Measurements from ENCODE around the gene ZHX3.

Gene ZHX3

GRCh38 chr20:41226426-41226825, 91.1 kb downstream of the ZHX3 start:
- DNase-seq (ENCODE audit: low read depth, low spot score), result no peak

GRCh38 chr20:41225091-41225490, 92.4 kb downstream of the ZHX3 start:
- no peak for DNase-seq (ENCODE audit: low read depth, low spot score)

- DNase-seq (ENCODE audit: low read depth, low spot score), result no peak
Observed at GRCh38 chr20:41224281-41224680, 93.2 kb downstream of the ZHX3 start.

GRCh38 chr20:41223112-41223511, 94.4 kb downstream of the ZHX3 start:
- no peak for DNase-seq (ENCODE audit: low read depth, low spot score)

- no peak for DNase-seq (ENCODE audit: low read depth, low spot score)
Observed at GRCh38 chr20:41222703-41223102, 94.8 kb downstream of the ZHX3 start.

GRCh38 chr20:41222296-41222695, 95.2 kb downstream of the ZHX3 start:
- no peak for DNase-seq (ENCODE audit: low read depth, low spot score)

- no peak for DNase-seq (ENCODE audit: low read depth, low spot score)
Observed at GRCh38 chr20:41221614-41222218, 95.8 kb downstream of the ZHX3 start.

- no peak for DNase-seq (ENCODE audit: low read depth, low spot score)
Observed at GRCh38 chr20:41219824-41220223, 97.7 kb downstream of the ZHX3 start.

GRCh38 chr20:41218466-41218865, 99.1 kb downstream of the ZHX3 start:
- no peak for DNase-seq (ENCODE audit: low read depth, low spot score)

GRCh38 chr20:41217422-41217821, 100.1 kb downstream of the ZHX3 start:
- no peak for DNase-seq (ENCODE audit: low read depth, low spot score)

- DNase-seq (ENCODE audit: low read depth, low spot score), result no peak
Observed at GRCh38 chr20:41214666-41215065, 102.9 kb downstream of the ZHX3 start.

- no peak for DNase-seq (ENCODE audit: low read depth, low spot score)
Observed at GRCh38 chr20:41214202-41214601, 103.3 kb downstream of the ZHX3 start.

- DNase-seq (ENCODE audit: low read depth, low spot score), result no peak
Observed at GRCh38 chr20:41213150-41213820, 104.2 kb downstream of the ZHX3 start.

- no peak for DNase-seq (ENCODE audit: low read depth, low spot score)
Observed at GRCh38 chr20:41205313-41205712, 112.2 kb downstream of the ZHX3 start.

GRCh38 chr20:41204304-41205265, 112.9 kb downstream of the ZHX3 start:
- DNase-seq (ENCODE audit: low read depth, low spot score), result no peak

GRCh38 chr20:41203660-41204059, 113.9 kb downstream of the ZHX3 start:
- no peak for DNase-seq (ENCODE audit: low read depth, low spot score)

GRCh38 chr20:41202426-41202825, 115.1 kb downstream of the ZHX3 start:
- no peak for DNase-seq (ENCODE audit: low read depth, low spot score)

GRCh38 chr20:41201760-41202159, 115.8 kb downstream of the ZHX3 start:
- no peak for DNase-seq (ENCODE audit: low read depth, low spot score)

GRCh38 chr20:41200446-41201202, 116.9 kb downstream of the ZHX3 start:
- DNase-seq (ENCODE audit: low read depth, low spot score), result no peak

- DNase-seq (ENCODE audit: low read depth, low spot score), result no peak
Observed at GRCh38 chr20:41198443-41198842, 119.1 kb downstream of the ZHX3 start.

GRCh38 chr20:41196653-41197225, 120.8 kb downstream of the ZHX3 start:
- no peak for DNase-seq (ENCODE audit: low read depth, low spot score)

Measured in activated naive CD8-positive, alpha-beta T cell treated with anti-CD3 and anti-CD28 coated beads, Interleukin-2, amount 50 U/mL, for 16 hours (primary cell).